ENCODE data around the gene RAB3IL1.

The RAB3IL1 gene

DNA sequence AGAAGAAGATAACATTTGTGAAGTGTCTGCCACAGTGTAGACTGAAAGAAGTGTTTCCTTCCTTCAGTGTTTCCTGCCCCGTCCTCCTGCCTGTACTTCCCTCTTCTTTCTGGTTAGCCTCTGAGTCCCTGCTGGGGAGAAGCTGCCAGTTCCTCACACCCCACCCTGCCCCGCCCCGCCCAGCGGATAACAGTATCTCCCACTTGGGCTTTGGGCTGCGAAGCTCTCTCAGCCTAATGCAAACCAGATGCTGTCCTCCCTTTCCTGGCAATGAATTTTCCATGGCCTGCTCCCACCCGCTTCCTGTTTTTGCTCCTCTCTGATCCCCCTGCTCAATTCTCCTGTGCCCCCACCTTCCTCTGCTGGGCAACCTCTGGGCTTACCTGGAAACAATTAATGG, 5.2 kb upstream of the RAB3IL1 start:
- in situ Hi-C loops (cut with HindIII; ENCODE audit: low sequenced_read_pairs), result no loop called here

DNA sequence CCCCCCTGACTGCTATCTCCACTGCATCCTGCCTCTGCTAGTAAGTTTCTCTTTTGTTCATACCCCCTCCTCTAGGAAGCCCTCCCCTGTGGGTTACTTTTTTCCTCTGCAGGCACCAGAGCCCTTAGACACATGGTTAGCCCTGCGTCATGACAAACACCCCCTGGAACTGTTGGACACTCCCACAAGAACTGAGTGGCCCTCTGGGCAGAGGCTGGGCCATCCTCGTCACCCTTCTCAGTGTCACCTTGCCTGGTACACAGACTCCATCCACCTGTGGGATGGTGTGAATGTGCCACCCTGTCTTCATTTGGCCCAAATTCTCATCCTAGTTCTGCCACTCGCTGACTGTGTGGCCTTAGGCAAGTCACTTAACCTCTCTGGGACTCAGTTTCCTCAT, 4.1 kb upstream of the RAB3IL1 start:
- in situ Hi-C loops (cut with HindIII; ENCODE audit: low sequenced_read_pairs), result no loop called here

DNA sequence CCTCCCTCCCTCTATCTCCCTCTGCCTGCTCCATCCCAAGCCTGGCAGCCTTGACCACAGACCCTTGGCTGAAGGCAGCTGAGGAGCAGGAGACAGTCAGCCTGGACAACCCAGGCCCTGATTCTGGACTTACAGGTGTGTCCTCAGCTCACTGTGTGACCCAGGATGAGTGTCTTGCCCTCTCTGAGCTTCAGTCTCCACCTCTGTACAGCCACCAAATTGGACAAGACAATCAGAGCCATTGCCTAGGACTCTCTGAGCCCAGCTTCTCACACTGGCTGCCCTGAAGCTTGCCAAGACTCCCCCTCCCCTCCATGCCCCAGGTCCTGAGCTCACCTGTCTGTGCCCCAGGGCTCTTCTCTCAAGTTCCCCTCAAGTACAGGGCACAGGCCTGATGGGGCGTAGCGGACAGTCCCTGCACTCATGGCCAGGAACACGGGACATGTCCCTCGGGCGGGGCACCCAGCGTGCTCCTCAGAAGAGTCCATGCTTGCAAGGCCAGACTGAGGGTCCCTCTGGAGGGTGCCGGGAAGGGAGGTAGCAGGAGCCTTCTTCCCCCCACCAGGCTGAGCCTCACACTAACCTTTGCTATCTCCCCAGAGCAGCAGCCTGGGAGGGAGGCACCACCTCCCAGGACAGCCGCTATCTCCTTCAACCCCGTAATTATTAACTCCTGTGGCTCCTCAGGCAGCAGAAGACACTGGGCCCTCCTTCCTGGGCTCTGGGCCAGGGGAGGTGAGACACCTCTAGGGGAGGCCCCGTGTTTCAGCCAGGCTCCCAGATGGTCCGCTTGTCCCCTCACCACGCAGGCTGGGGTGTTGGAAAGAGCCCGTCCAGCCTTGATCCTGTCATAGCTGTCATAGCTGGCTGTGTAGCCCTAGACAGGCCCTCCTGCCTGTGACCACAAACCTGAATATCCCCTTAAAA, 2.6 kb upstream of the RAB3IL1 start:
- in situ Hi-C loops (cut with HindIII; ENCODE audit: low sequenced_read_pairs), result no loop called here

DNA sequence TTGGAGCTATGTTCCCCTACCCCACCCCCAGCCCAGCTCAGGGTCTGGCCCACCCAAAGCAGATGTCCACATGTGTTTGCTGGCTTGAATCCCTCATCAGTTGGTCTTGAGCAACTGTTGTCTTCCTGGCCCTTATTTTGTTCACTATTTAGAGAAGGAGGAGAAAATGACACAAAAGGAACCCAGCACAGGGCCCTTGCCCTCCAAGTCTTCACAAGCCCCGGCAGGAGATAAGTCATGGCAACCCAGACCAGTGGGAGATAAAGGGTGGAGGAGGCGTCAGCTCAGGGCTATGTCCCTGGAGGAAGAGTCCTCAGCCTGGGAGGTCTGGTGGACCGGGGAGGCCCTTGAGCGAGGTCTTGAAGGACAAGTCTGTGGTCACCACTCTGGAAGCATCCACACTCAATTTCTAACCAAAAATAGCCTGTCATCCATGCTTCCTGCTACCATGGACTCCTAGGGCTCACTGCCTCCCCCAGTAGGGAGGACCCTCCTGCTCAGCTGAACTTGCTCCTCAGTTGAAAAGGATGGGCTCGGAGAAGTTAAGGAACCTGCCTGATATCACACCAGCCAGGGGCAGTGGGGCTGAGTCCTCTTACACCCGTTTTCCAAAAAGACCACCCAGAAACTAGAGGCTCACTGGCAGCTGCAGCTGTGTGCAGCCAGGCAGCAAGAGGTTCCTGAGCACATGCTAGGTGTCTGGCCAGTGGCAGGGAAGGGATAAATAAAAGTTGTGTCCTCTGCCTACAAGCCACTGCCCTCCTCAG, 1.8 kb upstream of the RAB3IL1 start:
- in situ Hi-C loops (cut with HindIII; ENCODE audit: low sequenced_read_pairs), result no loop called here

DNA sequence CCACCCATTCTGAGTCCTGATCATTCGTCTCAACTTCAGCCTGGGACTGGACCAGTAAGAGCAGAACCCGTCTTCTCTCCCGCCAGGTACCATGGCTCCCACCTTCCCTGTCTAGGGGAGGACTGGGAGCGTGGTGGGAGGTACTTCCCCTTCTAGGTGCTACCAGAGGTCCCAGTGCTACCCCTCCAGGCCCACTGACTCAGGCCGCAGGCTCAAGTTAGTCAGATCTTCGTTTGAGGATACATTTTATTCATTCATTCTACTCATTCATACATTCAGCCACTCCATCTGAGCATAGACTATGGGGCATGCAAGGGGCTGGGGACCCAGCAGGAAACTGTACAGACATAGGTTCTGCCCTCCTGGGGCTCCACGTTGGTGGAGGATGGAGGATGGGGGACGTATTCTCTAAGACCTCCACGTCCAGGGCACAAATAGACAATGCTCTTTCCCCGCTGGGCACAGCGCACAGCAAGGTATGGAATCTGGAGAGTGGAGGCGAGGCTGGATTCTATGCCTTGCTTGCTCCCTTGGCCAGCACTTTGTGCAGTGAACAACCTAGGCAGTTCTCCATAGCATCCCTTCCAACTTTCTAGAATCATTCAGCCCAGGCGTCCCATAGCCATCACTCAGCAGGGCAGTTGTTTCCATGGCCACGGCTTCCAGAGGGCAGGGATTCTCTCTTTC, 1.0 kb upstream of the RAB3IL1 start:
- in situ Hi-C loops (cut with HindIII; ENCODE audit: low sequenced_read_pairs), result no loop called here

DNA sequence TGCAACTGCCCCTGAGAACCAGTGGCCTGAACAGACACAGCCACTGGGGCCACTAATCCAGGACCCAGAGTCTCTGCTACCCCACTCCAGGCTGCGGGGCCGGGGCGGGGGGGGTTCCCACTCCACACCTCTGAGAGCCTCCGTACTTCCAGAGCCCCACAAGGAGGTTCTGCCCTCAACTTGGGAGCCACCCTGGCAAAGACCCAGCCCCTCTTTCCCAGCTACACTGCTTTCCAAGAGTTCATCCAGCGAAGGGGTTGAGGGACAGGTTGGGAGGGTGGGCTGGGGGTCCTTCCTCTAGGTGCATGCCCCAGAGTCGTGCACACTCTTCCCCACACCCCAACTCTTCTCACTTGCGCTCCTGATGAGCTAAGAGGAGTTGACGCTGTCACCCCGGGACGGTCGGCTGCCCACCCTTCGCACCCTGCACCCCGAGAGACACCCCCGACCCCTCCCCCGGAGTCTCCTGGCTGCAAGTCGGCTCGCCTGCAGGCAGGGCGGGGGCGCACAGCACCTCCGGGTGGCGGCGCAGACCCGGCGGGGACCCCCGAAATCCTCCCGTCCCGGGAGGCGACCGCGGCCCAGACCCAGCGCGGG, 531 bp downstream of the RAB3IL1 start:
- in situ Hi-C loops (cut with HindIII; ENCODE audit: low sequenced_read_pairs), result no loop called here

DNA sequence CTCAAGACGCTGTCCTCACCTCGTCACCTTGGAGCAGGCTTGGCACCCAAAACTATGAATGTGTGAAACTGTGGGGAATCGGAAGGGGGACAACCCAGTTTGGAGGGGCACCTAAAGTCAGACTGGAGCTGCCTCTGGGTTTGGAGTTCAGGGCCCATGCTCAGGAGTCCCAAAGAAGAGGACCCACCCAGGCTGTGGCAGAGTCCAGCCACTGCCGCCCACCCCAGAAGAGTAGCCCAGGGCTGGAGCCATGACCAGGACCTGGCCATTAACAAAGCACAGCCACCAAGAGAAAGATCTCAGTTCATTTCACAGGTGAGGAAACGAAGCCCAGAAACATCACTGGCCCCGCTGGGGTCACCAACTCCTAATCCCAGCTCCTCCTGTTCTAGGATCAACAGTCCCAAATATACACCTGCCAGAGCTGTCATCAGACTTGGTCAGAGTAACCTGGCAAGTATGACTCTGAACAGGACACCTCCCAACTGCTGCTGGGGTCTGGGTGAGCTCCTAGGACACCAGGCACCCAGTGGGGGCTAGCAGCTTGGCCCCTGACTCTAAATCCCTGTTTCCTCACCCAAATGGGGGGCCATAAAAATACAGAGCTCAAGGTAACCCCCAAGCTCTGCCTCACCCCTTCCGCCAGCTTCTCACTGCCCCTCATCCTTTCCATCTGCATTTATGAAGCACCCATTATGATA, 2.7 kb downstream of the RAB3IL1 start:
- in situ Hi-C loops (cut with HindIII; ENCODE audit: low sequenced_read_pairs), result no loop called here

DNA sequence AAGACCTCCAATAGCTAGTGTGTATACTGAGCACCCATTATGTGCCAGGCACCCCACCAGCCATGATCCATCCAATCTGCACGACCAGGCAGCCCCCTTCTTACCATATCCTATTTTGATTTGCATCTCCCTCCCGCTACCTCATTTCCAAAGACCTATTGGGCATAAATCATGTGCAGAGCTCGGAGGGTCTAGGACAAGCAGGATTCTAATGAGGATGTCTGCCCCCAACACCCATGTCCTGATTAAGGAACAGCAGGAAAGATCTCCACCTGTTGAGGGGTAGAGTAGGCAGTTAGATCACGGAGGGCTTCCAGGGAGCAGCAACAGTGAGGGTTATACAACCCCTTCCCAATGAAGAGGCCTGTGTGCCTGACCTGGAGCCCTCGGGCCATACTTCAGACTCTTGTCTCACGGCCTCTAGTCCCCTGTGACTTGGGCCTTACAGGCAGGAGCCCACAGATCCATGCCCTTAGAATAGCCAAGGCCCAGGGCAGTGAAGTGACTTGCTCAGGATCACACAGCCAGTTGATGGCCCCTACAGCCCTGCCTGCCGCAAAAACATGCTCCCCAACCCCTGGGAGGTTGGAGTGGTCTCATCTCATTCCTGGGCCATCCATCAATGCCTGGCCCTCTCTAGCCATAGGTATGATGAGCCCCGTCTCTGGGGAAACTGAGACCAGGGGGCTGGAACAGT, 3.5 kb downstream of the RAB3IL1 start:
- in situ Hi-C loops (cut with HindIII; ENCODE audit: low sequenced_read_pairs), result no loop called here

DNA sequence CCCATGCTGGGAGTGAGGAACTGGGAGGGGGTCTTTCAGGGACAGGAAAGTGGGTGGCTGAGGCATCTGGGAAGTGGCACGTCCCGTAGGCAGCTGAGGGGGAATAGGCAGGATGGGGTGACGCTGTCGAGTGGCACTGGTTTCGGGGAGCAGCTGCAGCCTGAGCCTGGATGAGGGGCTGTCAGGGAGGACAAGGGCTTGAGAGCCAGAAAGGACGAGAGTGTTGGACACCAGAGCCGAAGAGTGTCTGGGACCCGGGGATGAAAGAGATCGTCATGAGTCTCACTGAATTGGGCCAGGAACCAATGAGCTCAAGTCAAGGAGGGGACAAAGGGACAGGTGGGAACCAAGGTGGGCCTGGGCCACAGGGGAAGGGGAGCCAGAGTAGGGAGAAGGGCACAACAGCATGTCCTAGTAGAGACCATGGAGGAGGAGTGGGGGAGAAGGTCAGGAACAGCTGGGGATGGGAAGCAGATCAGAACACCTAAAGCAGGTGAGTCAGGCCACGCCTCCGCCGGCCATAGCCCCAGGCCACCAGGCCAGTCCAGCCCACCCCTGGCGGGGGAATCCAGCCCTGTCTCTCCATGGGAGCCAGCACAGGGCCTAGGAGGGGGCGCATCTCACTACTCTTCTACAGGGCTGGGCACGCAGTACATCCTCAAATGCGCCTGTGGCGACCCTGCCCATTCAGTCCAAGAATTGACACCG, 4.2 kb downstream of the RAB3IL1 start:
- in situ Hi-C loops (cut with HindIII; ENCODE audit: low sequenced_read_pairs), result no loop called here

DNA sequence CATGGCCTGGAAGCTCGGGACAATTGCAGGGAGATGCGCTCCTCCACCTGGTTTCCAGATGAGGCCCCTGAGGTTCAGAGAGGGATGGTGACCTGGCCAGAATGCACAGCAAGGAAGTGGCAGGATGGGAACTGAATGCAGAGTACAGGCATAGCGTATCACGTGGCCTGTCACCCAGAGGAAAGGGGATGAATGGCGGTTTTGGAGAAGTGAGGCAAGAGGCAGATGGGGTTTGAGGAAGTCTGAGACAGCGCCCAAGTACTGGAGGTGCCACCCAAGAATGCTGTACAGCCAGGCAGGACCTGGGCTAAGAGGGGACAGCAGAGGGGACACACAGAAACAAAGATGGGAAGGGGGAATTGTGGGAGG, 4.9 kb downstream of the RAB3IL1 start:
- in situ Hi-C loops (cut with HindIII; ENCODE audit: low sequenced_read_pairs), result no loop called here

DNA sequence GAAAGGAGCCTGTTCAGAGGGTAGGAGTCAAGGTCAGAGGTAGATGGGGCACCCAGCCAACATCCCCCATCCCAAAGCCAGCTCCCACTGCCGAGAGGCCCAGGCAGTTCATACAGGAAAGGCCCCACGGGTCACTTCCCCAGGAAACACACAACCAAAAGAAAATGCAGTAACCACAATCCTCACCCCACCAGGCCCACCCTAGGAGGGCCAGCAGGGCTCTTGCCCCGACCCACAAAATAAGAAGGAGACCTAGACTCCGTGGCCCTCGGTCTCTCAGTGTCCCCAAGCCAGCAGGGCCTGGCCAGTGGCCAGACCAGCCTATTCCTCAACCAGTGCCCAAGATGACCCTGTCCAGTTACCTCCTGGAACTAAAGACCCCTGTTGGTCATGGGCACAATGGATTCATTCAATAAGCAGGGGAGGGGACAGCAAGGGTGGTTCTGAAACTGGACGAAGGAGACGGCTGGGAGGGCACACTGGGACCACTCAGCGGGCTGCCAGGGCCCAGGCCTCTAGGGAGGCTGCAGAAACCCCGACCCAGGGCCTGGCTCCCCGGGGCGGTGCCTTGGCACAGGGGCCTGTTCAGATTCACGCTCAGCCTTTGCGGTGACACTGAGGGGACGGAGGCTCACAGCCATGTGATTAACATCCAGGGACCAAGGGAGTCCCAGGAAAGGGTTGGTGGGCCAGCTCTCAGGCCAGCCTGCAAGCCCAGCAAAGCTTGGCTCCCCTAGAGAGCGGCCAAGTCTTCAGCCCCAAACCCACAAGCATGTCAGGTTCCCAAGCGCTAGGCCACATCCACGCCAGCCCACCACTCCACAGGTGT, 5.5 kb downstream of the RAB3IL1 start:
- in situ Hi-C loops (cut with HindIII; ENCODE audit: low sequenced_read_pairs), result no loop called here

DNA sequence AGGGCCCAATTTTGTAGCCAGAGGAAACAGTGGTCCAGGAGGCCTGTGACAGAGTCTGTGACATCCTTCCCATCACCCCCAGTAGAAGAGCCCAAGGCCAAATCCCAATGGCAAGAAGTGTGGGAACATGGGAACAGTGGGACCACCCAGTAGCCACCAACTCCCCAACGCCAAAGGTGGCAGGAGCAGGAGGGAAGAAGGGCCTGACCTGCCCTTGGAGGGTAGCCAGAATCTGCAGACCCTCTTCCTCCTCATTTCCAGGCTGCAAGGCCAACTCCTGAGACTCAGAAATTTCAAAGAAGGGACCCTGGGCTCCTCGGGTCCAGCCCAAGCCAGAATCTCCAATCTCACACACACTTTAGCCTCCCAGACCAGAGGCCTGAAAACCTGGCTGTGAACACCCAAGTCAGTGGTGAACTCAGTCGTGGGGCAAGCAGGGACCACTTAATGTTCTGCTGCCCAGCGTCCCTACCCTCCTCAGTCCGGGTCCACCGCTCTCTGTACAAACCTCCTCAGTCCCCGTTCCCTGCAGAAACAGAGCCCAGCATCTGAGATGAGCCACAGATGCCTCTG, 6.2 kb downstream of the RAB3IL1 start:
- in situ Hi-C loops (cut with HindIII; ENCODE audit: low sequenced_read_pairs), result no loop called here

DNA sequence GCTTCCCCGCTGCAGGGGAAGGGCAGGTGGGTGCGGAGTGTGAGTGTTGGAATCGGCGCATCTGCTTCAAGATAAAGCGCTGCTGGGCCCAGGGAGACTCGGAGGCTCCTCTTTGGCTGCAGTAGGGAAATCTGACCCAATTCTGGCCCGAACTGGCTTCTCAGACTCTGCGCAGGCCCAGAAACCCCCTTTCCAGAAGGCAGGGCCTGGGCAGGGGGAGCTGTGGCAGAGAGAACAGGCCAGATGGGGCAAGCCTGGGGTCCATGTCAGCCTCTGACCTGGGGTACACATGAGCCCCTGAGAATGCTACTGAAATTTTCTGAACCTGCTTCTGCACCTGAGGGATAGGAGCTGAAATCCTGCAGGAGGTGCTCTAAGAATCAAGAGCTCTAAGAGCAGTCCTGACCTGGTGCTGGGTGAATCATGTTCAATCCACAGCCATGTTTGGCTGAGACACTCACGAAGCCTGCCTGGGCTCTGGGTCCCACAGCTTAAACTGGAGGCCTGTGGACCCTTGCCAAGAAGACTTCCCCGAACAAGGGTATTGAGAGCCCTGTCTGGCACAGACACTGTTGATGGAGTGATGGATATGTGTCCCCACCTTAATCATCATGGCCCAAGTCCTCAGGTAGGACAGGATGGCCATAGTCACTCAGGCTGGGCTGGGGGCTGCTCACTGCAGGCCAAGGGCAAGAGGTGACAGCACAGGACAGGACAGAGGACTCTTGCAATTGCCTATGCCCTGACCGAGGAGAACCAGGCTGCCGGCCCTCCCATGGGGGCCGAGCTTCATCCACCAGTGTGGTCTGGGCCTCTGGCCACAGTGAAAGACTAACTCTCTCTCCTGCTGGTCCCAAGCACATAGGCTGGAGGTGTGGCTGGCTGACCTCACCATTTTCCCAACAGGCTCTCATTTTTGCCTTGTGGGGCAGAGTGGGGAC, 6.9 kb downstream of the RAB3IL1 start:
- in situ Hi-C loops (cut with HindIII; ENCODE audit: low sequenced_read_pairs), result no loop called here

DNA sequence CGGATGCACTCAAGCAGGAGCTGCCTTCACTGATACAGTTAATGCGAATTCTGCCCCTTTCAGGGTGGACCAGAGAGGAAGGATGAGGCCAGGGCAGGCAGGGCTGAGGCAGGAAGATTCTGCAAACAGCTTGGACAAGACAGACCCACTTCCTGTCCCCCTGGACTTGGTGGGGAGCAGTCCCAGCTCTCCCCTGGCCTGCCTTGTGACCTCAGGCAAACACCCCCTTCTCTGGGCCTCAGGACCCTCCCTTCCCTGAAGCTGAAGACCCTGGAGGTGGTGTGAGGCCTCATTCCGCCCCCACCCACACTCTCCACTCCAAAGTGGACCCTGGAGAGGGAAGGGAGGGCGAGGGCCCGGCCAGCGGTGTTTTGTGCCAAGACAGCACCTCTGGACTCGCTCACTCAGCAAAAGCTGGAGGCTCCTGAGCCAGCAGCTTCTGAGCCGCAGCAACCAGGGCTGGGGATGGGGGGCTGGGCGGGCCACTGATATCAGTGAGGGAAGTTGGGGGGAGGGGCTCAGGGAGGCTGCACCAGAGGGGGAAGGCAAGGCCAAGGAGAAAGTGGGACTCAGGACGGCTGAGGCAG, 8.5 kb downstream of the RAB3IL1 start:
- in situ Hi-C loops (cut with HindIII; ENCODE audit: low sequenced_read_pairs), result no loop called here

DNA sequence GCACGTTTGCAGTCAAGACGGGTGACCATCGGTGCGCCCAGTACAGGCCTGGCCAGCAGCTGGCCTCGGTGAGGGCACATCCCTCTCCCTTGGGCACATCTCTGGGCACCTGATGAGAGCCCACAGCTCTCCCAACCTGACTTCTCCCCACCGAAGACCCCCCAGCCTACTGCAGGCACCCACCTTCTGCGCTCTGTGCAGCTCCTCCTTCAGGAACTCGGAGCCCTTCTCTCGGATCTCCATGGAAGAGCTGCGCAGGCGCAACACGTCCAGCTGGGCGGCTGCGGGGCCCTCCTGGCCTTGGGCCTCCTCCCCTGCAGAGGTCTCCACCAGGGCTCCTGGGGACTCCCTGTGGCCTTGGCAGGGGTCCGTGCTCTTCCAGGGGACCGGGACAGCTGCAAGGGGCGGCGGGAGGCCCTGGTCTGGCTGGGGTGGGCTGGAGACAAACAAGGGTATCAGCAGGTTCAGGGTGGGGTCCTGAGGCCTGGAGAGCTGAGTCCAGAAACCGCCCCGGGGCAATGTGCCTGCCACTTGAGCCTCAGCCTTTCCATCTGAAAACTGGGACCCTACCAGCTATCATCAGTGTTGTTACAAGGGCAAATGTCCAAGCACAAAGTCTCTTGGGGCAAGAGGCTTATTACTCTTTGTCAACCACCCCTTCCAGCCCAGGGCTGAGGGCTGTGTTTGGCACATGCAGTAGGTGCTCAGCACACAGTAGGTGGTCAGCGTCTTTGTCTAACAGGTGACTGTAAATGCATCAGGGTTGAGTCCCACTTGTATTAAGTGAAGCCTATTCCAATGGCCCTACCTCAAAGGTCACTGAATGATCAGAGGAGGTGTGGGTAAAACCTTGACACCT, 9.3 kb downstream of the RAB3IL1 start:
- in situ Hi-C loops (cut with HindIII; ENCODE audit: low sequenced_read_pairs), result no loop called here

DNA sequence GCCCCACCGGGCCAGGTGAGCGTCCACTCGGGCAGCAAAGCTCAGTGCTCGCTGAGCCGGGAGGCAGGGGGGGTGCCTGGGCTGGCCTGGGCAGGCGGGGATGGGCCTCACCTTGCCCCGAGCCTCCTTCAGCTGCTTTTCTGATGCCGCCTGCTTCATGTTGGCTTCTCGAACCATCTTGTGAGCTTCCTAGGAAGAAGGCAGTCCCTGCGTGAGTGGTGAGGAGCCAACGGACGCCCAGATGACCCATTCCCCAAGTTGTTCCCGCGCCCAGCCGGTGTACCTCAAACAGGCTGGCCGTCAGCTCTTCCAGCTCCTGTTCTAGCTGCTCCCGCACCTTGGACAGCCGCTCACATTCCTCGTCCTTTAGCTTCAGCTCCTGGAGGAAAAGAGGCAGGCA, 10.1 kb downstream of the RAB3IL1 start:
- in situ Hi-C loops (cut with HindIII; ENCODE audit: low sequenced_read_pairs), result no loop called here
